HepG2 (cell line): ENCODE results near the gene ETV5. TPM values are rescaled to one million over a fixed set of nuclear protein-coding genes. Genes with fewer than 3 reads are reported as not detected.

Source experiments
- DRAP1 ChIP-seq: IDR thresholded peaks from 2 replicates; pipeline ENCODE4 v1.6.1; 2016; ENCODE audit warnings: missing genetic modification reagents, missing compliant biosample characterization
- E2F5 ChIP-seq: sonication (generic); formaldehyde crosslinking; conservative IDR thresholded peaks from 2 replicates; pipeline ENCODE4 v1.4.0; 2020; ENCODE audit warnings: missing genetic modification reagents
- ELF3 ChIP-seq: IDR thresholded peaks from 2 replicates; pipeline ENCODE4 v1.6.1; 2016; ENCODE audit warnings: missing genetic modification reagents, missing compliant biosample characterization
- FIP1L1 ChIP-seq: fragments of 200-400 bp; formaldehyde crosslinking; IDR thresholded peaks from 2 replicates; pipeline ENCODE4 v1.6.1; 2018; ENCODE audit warnings: low read depth, mild to moderate bottlenecking, low read length, moderate library complexity, borderline replicate concordance; ENCODE audit not compliant: insufficient read depth
- FOXC1 ChIP-seq: sonication (generic); formaldehyde crosslinking; IDR thresholded peaks from 2 replicates; pipeline ENCODE4 v1.8.0; 2022; ENCODE audit warnings: mild to moderate bottlenecking, missing genetic modification reagents, borderline replicate concordance
- IRF9 ChIP-seq: sonication (generic); formaldehyde crosslinking; IDR thresholded peaks from 2 replicates; pipeline ENCODE4 v1.8.0; 2022; ENCODE audit warnings: missing genetic modification reagents, mild to moderate bottlenecking, borderline replicate concordance
- MEIS2 ChIP-seq: sonication (generic); formaldehyde crosslinking; IDR thresholded peaks from 2 replicates; pipeline ENCODE4 v1.9.0; 2021; ENCODE audit warnings: mild to moderate bottlenecking, missing genetic modification reagents
- NAIF1 ChIP-seq: sonication (generic); formaldehyde crosslinking; IDR thresholded peaks from 2 replicates; pipeline ENCODE4 v1.5.0; 2020; ENCODE audit warnings: mild to moderate bottlenecking, missing genetic modification reagents, borderline replicate concordance
- NCOA5 ChIP-seq: sonication (generic); formaldehyde crosslinking; IDR thresholded peaks from 2 replicates; pipeline ENCODE4 v1.4.0; 2020; ENCODE audit warnings: missing genetic modification reagents
- NFYB ChIP-seq: sonication (generic); formaldehyde crosslinking; IDR thresholded peaks from 2 replicates; pipeline ENCODE4 v1.4.0; 2020; ENCODE audit warnings: missing genetic modification reagents
- NR2F6 ChIP-seq, 2 experiments: IDR thresholded peaks; 2 replicates each; pipeline ENCODE4 v1.6.1; 2016; ENCODE audit warnings: antibody characterized with exemption in 1 of 2, mild to moderate bottlenecking in 1 of 2
- ZBTB1 ChIP-seq: sonication (generic); formaldehyde crosslinking; IDR thresholded peaks from 2 replicates; pipeline ENCODE4 v1.4.0; 2020; ENCODE audit warnings: missing genetic modification reagents, borderline replicate concordance
- ZMYM2 ChIP-seq: sonication (generic); formaldehyde crosslinking; IDR thresholded peaks from 2 replicates; pipeline ENCODE4 v1.8.0; 2022; ENCODE audit warnings: mild to moderate bottlenecking, missing genetic modification reagents
- ZNF264 ChIP-seq: sonication (generic); formaldehyde crosslinking; IDR thresholded peaks from 2 replicates; pipeline ENCODE4 v1.4.0; 2020; ENCODE audit warnings: missing genetic modification reagents
- ZNF282 ChIP-seq: fragments of 450-650 bp; IDR thresholded peaks from 2 replicates; pipeline ENCODE4 v1.6.1; 2018; ENCODE audit not compliant: partially characterized antibody
- ZNF33A ChIP-seq: sonication (generic); formaldehyde crosslinking; IDR thresholded peaks from 2 replicates; pipeline ENCODE4 v1.5.1; 2020; ENCODE audit warnings: missing genetic modification reagents, mild to moderate bottlenecking, moderate library complexity, borderline replicate concordance
- ZNF446 ChIP-seq: sonication (generic); formaldehyde crosslinking; IDR thresholded peaks from 2 replicates; pipeline ENCODE4 v1.5.0; 2020; ENCODE audit warnings: mild to moderate bottlenecking, missing genetic modification reagents
- ZNF451 ChIP-seq: sonication (generic); formaldehyde crosslinking; IDR thresholded peaks from 2 replicates; pipeline ENCODE4 v1.5.0; 2020; ENCODE audit warnings: mild to moderate bottlenecking, missing genetic modification reagents
- ZNF646 ChIP-seq: sonication (generic); formaldehyde crosslinking; IDR thresholded peaks from 2 replicates; pipeline ENCODE4 v1.9.0; 2021; ENCODE audit warnings: mild to moderate bottlenecking, missing genetic modification reagents
- polyA plus RNA-seq, 8 experiments: library from polyadenylated mRNA; depleted of rRNA in 3 of 8; stranded (reverse) in 7 of 8; unstranded in 1 of 8; fragments of >200 nt; fragmentation: Illumina TruSeq in 4 of 8; extraction: Trizol in 4 of 8; gene quantifications; 2 replicates each; pipeline versions ENCODE4 v1.2.1 to v1.2.3, GENCODE V29; 2011 to 2016; ENCODE audit warnings: low read depth in 4 of 8, missing spikeins in 1 of 8, mixed read lengths in 1 of 8; ENCODE audit not compliant: insufficient read depth in 1 of 8
- total RNA-seq, 5 experiments: library from RNA; depleted of rRNA; stranded (reverse); fragments of >200 nt; fragmentation: Illumina TruSeq; extraction: Trizol; gene quantifications; 2 replicates each; pipeline ENCODE4 v1.2.3, GENCODE V29; 2016; ENCODE audit warnings: low read depth in 1 of 5
- TF ChIP-seq, protein P1 (sequence below): sonication (generic); formaldehyde crosslinking; IDR thresholded peaks from 2 replicates; pipeline ENCODE4 v1.4.0; 2020; ENCODE audit warnings: missing genetic modification reagents

ETV5 gene
- total and polyA plus RNA-seq, 2 of the 13 experiments (the other 11 are each of a cell fraction or from before 2014, with no cell fraction given) = 52.9 to 57.2 TPM

GRCh38 chr3:186108106-186108940, 566 bp downstream of the ETV5 start (continued):
- TF ChIP-seq ZNF446 (CRISPR knock-in tag) (peak; percentile 72), ZNF264 (no peak), IRF9 (CRISPR knock-in tag) (no peak), ZNF282 (no peak), NAIF1 (CRISPR knock-in tag) (no peak; the same call in 1 of the 2 replicates), ZBTB1 (CRISPR knock-in tag) (no peak), FOXC1 (CRISPR knock-in tag) (no peak), ZNF451 (CRISPR knock-in tag) (no peak), MEIS2 (CRISPR knock-in tag) (no peak), NR2F6 (IDR thresholded peaks at IDR 0.05) (no peak), NR2F6 (CRISPR knock-in tag; IDR thresholded peaks at IDR 0.05) (no peak), NCOA5 (no peak), ZMYM2 (CRISPR knock-in tag) (no peak), ZNF646 (no peak), ZNF33A (no peak), DRAP1 (no peak), NFYB (no peak), FIP1L1 (no peak), E2F5 (no peak), ELF3 (CRISPR knock-in tag) (no peak)
- TF ChIP-seq, protein P1, sequence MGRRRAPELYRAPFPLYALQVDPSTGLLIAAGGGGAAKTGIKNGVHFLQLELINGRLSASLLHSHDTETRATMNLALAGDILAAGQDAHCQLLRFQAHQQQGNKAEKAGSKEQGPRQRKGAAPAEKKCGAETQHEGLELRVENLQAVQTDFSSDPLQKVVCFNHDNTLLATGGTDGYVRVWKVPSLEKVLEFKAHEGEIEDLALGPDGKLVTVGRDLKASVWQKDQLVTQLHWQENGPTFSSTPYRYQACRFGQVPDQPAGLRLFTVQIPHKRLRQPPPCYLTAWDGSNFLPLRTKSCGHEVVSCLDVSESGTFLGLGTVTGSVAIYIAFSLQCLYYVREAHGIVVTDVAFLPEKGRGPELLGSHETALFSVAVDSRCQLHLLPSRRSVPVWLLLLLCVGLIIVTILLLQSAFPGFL (CRISPR knock-in tag) = no peak
